NCI-H128 (cell line): ENCODE results near the gene CHD2.

Experiments
- DNase-seq: peaks from one replicate; lab custom pipeline; 2025; ENCODE audit not compliant: unreplicated experiment; lab: John Stamatoyannopoulos, UW

CHD2 gene

DNA sequence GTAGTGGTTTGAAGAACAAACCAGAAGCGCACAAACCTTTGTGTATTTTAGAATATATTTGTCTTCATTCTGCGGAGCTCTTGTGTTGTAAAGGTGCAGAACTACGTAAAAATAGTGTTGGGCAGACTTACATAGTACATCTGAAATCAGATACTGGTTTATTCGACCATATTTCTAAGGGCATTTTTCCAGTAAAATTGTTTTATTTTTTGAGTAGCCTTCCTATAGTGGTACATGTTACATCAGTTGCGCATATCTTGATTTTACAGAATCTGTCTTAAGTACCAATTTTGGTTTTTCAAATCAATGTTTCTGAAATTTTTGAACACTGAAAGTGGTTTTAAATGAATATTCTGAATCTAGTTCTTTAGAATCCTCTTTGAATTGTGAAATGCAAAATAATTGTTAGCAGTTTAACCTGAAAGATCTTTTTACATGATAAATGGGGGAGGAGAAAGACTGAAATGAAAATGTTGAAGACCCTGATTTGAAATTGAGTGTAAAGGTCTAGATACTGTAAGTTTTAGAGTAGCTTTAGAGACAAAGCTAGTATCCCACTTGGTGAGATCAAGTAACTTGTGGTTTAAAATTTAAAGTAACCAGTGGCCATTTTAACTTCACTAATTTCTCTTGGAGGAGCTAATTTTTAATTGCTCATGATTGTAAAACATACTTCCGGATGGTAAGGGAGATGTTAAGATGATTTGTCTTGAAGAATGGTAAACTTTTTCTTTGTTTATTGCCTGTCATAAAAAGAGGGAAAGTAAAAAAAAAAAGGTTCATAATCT is 15.5 kb upstream of the CHD2 start:
- no peak for DNase-seq

DNA sequence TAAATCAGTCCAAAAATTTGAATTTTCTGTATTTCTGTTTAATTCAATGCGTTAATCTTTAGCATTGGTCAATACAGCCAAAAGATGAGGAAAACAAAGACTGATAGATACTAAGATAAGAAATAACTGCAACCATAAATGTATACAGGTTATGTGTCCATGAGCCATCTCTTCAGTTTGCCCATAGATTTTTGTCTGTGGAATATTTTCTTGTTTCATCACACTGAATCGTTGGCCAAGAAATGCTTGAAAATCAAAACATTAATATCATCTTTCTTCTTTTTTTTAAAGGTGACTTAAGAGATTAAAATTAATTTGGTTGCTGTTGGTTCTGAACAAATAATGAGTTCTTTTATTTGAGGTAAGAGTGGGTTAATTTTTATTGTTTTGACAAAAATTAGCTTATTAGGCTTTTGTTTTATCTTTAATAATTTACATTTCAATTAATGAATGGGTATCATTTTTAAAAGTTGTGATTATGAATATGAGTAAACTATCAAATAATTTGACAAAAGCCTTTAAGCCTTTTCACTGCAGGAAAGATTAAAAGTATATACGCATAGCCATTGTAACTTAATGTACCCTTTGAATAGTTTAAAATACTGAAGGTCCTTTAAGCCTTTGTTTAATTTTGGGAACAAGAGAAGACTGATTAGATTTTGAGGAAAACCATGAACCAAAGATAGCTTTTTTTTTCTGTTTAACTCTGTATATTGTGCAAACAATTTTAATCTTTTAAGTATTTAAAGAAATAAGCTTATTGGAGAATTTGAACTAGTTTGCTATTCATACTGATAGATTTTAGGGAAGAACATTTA is 14.7 kb upstream of the CHD2 start:
- no peak for DNase-seq

DNA sequence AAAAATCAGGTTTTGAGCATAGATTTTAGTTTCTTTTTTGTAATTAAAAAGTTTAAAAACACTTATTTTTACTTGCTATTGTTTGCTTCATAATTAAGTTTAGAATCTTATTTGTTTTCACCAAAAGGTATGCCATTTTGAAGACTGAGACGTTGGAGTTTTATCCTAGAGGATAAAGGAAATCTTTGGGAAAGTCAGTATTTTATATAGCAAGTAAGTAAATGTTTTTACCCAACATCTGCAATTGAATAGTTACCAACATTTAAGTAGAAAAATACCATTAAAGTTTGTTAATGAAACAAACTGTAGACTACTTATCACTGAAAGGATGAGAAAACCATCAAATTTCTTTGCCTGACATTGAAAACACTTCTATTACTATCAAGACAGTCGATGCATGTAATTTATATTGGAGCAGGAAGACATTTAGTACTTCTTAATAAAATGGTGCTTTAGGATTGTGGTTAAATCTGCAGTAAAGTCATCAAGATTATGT is 14.0 kb upstream of the CHD2 start:
- DNase-seq = no peak

DNA sequence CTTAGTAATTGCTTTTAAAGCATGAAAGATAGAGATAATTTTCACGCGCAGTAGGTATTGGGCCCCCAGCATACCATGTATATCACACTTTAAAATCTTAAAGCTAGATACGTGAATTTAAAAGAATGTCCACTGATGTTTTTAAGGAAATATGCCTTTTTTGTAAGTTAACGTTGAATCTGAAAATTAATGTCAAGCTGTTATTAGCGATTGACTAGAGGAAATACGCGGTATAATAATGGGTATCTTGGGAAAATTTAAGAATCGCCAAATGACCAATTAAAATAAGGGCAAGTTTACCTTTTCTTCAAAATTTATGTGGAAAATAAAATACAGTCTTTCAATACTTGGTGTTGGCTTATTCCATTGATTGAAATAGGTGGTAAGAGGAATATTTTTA is 13.3 kb upstream of the CHD2 start:
- no peak for DNase-seq

DNA sequence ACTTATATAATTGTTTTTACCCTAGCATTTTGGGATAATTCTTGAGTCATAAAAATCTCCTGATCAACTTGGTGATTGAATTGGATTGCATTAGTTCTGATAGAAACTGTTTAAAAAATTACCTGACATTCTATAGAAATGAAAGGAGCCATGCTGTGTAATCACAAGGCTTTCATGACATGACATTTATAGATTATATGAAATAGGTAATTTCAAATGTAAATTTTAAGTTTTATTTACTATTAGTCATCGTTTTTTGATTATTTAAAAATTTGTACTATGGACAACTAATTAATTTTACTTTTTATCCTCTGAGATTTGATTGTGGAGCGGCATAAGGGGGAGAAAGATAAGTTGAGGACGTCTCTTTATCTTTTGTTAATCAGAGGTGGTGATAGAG is 12.3 kb upstream of the CHD2 start:
- no peak for DNase-seq

DNA sequence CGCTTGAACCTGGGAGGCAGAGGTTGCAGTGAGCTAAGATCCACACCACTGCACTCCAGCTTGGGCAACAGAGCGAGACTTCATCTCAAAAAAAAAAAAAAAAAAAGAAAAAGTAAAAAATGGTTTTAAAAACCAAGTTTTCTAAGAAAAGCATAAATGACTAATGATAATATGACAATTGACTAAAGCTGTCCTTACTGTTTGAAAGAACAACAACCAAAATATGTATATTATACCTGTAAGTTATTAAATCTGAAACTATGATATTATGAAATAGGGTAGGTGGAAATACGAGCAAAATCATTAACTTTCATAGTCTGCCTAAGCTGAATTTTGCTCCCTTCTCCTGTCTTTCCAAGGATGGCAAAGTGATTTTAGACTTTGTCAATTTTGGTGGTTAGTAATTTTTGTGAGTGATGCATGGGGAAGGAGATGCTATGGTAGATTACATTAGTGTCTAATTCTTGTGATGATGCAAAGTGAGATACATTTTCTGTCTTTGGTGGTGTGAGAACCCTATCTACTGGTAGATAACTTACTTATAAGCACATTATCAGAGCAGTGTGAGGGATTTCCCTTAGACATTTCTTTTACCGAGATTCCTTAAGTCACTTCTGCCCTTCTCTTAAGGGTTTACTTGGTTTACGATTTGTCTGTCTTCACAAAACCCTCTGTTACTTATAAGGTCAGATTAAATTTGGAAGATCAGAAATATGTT is 10.6 kb upstream of the CHD2 start:
- no peak for DNase-seq

DNA sequence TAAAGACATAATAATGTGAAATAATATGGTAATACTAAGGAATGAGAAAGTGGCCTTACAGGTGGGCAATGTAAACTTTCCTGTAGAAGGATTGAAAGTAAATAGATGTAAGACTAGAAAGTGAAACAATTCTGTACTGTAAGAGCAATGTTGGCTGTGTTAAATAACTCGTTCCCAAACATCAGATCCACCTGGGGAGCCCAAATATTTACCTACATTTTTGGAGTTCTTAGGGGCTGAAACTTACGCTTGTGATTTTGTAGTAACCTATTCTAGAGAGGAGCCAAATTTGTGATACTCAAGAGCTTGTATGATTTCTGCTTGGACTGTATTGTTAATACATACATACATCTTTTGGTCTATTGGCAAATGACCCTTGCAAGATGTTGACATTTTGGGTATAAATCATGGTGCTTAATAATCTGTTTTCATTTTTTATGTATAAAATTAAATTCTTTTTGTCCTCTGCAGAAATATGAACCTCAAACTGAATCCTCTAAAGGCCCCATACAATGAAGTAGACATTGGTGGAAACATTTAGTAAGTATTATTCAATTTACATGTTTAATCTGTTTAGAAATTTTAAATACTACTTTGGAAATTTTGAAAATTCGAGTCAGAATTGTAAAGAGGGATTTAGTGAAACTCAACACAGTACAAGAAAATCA is 8.5 kb upstream of the CHD2 start:
- DNase-seq = no peak

DNA sequence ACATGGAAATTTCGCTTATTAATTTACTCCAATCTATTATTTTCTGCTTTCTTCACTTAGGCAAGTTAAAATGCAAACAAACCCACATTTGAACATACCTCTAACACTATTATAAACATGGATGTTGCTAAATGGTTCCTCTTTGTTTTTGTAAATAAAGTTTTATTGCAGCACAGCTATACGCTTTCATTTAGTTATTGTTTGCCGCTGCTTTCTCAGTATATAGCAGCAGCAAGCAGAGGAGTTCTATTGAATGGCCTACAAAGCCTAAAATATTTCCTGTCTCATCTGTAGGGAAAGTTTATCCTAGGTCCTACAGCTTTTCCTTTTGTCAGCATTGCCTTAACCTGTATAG is 7.9 kb upstream of the CHD2 start:
- no peak for DNase-seq

DNA sequence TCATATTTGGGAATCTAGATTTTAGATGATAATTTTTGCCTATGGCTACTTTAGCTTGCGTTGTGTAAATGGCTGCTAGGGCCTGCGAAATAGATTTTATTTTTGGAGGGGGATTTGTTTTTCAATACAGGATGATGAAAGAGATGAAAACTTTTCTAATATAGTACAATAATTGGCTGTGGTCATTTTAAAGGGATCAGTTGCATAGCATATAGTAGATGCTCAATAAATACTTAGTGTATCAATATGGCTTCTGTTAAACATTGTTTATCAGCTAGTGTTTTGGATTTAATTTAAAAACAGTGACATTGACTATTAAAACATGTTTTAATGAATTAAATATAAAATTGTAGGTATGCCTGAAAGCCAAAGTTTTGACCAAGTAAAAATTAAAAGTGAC is 6.9 kb upstream of the CHD2 start:
- DNase-seq = no peak

DNA sequence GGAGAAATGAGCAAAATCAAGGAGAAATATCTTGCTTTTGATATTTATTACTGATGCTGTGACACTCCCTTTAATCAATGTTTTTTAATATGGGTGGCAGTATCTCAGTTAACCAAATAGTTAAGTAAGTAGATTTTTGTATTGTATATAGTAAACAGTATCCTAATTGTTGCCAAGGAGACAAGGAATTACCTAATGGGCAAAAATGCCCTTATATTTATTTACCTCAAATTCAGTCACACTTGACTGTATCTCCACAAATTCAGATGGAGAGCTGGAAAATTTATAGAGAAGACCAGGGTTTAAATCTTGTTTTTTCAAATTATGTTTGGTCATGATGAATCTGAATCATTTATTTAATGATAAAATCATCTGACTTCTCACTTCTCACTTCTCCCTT is 3.6 kb upstream of the CHD2 start:
- no peak for DNase-seq

DNA sequence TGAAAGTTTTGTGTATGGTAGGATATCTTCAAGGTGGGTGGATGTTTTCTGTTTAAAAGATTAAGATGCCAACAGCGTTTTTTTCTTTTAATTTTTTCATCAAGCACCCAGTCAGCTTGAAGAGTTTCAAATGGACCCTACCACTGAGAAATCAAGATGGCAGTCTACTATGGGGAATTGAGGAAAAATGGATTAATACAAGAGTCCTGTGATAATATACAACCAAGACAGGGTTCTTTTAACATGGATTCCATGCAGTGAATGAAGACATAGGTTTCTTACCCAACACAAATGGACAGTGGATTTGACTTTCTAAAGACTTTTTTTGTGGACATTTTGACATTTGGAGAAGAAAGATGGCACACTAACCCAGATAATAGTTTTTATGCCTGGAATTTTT is 2.5 kb upstream of the CHD2 start:
- no peak for DNase-seq

DNA sequence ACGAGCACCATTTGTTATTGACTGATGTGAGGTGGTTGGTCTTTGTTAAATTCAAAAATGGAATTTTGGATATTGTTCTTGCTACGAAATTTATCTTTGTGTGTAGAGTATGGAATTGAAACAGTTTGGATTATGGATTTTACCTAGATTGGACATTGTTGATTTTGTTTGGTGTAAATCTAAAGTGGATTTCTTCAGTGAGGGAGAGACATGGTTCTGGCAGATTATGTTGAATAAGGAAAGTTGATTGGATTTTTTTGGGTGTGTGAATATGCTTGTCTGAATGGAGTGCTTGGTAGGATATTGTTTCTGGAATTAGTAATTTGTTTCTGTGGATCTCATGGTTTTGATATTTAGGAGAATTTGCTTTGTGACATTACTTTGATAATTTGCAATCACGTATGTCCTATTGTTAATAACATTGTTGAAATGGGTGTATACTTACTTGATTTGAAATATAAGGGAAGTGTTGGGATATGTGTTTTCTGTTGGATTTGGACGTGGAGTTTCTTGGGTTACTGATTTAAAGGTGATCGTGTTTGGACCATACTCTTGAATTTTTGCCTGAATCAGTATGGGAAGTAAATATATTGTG is 1.0 kb upstream of the CHD2 start:
- no peak for DNase-seq

DNA sequence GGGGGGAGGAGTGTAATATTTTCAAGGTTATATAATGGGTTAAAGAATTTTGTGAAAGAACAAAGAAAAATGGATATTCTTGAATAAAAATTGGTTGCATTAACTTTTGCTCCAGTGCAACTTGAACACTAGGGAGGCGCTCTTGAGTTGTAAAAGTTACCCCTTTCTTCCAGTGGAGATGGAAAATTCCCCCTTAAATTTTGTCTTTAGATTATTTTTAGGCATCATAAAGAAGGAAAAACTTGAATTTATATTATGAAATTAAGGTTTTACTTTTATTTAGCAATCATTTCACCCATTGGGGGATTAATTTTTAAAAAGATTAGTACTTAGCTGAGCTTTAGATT is 550 bp upstream of the CHD2 start:
- no peak for DNase-seq

DNA sequence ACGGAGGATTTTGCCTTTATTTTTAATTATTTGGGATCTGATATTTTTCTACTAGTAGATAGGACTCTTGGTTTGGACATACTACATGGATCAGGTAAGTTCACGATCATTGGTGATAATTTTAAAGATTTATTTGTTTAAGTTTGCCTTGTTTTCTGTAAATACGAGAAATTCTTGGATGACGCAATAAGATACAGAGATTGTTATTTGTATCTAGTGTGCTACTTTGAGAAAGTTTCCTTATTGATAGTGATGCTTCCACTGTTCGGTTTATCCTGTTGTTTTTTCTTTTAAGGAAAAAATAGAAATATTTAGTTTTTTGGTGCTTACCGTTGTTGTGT is 577 bp downstream of the CHD2 start:
- DNase-seq = no peak

DNA sequence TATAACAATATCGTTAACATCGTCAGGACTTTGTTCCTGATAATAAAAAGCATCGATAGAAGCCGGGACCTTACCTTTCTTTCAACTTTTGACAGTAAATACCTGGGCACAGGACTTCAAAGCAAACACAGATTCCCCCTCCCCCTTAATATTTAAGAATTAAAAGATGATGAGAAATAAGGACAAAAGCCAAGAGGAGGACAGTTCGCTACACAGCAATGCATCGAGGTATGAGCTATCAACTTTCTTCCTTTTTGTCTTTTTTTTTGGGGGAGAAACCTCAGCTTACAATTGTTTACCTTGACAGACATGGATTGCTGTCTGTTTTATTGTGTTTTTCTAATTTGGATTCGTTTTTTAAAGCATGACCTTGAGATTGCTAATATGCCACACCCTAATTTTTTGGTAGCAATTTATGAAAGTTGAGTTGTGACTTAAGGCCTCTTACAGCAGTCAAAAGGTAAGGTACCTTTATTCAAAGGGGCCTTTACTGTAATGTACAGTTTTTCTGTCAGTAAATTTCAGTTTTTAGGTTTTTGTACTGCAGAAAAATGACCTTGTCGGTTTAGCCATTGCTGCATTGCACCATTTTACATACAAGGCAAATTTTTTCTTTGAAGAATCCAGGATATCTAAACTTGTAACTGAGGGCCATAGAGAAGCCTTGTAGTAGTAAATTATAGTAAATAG is 1.1 kb downstream of the CHD2 start:
- no peak for DNase-seq

DNA sequence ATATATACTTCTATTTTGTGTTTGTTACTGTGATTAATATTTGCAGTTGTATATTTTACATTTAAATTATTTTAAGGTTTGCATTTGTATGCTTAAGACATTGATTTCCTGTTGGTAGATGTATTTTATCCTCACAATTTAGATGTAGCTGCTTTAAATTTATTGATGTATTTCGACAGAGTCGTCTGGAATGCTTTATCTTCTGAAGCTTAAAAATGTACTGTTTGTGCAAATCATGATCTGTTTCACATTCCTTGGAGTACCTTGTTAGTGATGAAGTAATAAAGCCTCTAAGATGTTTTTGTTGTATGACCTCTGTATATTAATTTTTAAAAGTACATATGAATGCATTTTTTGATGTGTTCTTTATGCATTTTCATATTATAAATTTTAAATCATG is 1.9 kb downstream of the CHD2 start:
- no peak for DNase-seq

DNA sequence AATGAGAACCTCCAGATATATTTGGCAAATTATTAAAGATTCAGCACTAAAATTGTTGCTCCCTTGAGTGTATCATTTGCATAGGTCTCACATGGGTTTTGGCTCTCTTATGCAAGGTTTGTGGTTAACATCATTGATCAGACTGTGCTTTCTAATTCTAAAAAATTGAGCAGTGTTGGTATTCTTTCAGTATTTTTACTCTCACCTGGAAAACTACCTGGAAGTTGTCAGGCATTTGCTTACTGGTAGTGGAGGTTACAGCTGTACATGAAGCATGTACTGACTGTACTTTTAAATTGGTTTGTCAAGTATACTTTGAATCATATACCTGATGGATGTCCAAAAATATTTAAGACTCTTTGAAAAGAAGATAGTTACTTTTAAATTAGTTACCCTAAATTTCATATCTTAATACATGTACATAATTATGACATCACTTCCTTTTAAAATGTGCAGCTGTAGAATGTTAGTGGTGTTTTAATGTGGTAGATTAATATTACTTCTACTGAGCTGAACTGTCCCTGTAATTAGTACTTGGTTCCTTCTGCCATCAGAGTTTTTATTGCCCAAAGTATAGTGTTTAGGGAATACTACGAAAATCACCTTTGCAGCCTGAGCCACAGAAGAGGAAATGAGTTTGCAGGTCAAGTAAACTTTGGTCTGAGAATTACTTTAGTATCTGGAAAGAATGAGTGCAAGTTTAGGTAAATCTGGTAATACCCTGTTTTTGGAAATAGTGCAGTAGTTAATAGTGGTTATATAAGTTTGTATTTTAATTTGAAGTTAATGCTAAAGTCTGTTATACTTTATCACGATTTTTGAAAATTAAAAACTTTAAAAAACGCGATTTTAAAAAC is 2.8 kb downstream of the CHD2 start:
- DNase-seq = no peak

DNA sequence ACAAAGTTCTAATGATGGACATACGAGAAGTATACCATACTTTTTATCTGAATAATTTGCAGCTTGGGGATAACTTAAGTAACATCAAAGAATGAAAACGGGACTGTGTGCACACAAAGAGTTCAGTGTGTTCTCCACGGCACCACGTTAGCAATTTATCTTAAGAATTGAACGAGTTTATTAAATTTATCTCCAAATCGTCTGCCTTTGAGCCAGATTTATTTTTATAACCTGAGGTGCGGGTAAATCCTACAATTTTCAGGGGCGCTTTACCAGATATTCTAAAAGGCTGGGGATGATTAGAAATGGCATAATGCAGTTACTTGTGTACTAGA is 3.5 kb downstream of the CHD2 start:
- DNase-seq = no peak

DNA sequence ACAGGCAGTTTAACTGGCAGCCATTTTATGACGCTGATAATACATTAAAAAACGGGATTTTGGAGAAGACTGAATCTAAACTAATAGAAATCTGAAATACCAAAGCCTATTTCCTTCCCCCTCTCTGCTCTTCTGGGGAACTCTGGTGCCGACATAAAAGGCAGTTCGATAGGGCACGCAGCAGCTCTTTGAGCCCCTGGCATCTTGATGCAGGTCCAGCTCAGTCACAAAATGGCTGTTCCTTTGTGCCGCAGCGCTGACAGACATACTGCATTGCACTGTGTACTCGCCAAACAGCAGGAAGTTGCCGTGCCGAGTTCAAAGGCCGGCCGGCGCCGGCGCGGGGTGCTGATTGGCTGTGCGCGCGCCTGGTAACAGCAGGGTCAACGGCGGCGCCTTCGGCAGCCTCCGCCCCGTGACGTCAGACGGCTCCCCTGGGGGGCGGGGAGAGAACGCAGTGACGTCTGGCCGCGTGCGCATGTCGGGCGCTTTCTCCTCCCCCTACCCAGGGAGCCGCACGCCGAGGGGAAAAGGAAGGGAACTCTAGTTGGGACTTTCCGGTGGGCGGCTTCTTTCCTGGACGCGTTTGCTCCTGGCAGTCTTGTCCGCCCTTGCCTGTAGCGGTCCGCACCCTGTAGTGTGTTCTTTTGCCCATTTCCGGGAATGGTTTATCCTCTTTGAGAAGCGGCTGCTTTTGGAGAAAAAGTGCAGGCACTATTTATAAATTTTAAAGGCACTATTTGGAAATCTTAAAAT is 4.0 kb downstream of the CHD2 start:
- DNase-seq = peak; percentile 94
